ENCODE results near the gene GRPEL1. TPM values are rescaled to one million over a fixed set of nuclear protein-coding genes. Genes with fewer than 3 reads are reported as not detected.
A peak's percentile ranks its signal among the peaks of the same experiment; 100 is the strongest.

GRPEL1 gene
- total RNA-seq = 10 to 100 TPM in 1 of 2 donors, 1 to 10 TPM in 1; 9.8 to 35.2 TPM
- polyA plus RNA-seq = 10 to 100 TPM; 45.2 to 98.1 TPM

- H3K27me3 ChIP-seq (ENCODE audit: control insufficient read depth in 4 of 4, insufficient read depth in 4 of 4, low read length in 3 of 4) = no peaks in the 10 kb centered on the region
- no peaks in the 10 kb centered on the region for H3K9me3 ChIP-seq (ENCODE audit: control insufficient read depth in 4 of 4, low read length in 3 of 4)
- peak within 1 kb of the TSS; percentile 75 to 96 (median 86) for H3K4me3 ChIP-seq (ENCODE audit: low read depth in 1 of 3, low read length in 3 of 3)
- peak within 1 kb of the TSS; percentile 84 to 91 for H3K27ac ChIP-seq (ENCODE audit: low read depth in 1 of 2, low read length in 2 of 2)
- peak; percentile 100 for DNase-seq (ENCODE audit: low spot score)
- H3K9ac ChIP-seq (ENCODE audit: low read depth in 1 of 2, low read length in 2 of 2) = peak within 1 kb of the TSS; percentile 76 to 86
- H3K4me1 ChIP-seq (ENCODE audit: control insufficient read depth in 4 of 4, insufficient read depth in 4 of 4, low read length in 3 of 4) = peaks cover 8 to 19% (median 15%) of the 10 kb centered on the region in 4 donors
- H3K36me3 ChIP-seq (ENCODE audit: control insufficient read depth in 4 of 4, insufficient read depth in 3 of 4, low read depth in 1 of 4, low read length in 3 of 4) = peaks cover 2 to 18% (median 13%) of the 10 kb centered on the region in 4 donors
- TF ChIP-seq EGR1 (IDR thresholded peaks at IDR 0.05; ENCODE audit: low read depth in 2 of 2) (no peak), ATF3 (IDR thresholded peaks at IDR 0.05) (no peak), TAF1 (conservative IDR thresholded peaks at IDR 0.05) (peak; percentile 90), CTCF (IDR thresholded peaks at IDR 0.05; ENCODE audit: low read depth, low read length, missing input control) (no peak), GABPA (IDR thresholded peaks at IDR 0.05 in 1 of 2, conservative IDR thresholded peaks at IDR 0.05 in 1 of 2) (peak in 1 of 2 donors; percentile 67), RAD21 (IDR thresholded peaks at IDR 0.05) (peak in 1 of 2 donors; percentile 32), HNF4G (IDR thresholded peaks at IDR 0.05) (no peak), MAX (IDR thresholded peaks at IDR 0.05) (no peak), FOXA1 (IDR thresholded peaks at IDR 0.05) (peak; percentile 53), HNF4A (conservative IDR thresholded peaks at IDR 0.05) (peak; percentile 37 to 38), JUND (IDR thresholded peaks at IDR 0.05) (peak in 1 of 2 donors; percentile 12), NR2F2 (IDR thresholded peaks at IDR 0.05) (peak; percentile 96), RXRA (IDR thresholded peaks at IDR 0.05) (peak; percentile 74 to 87), YY1 (IDR thresholded peaks at IDR 0.05) (peak; percentile 94), SP1 (IDR thresholded peaks at IDR 0.05) (peak; percentile 97), REST (IDR thresholded peaks at IDR 0.05) (peak; percentile 84), ZBTB33 (IDR thresholded peaks at IDR 0.05) (no peak), FOXA2 (IDR thresholded peaks at IDR 0.05) (no peak)
- WGBS = under 1% methylated on average over 81 of the region's 81 CpGs
Measured at GRCh38 chr4:7067452-7068278, at the start of gene GRPEL1. TSS of gene GRPEL1 (minus strand) at chr4:7068064. CDS start at chr4:7068032, 32 bp downstream.
